SU-DHL-6 (cell line): ENCODE results near the gene EXOC6B.

ENCODE experiments used
- H2AFZ ChIP-seq: fragments of 200-600 bp; sonication (generic); 2 replicates; pipeline ENCODE4 v1.6.1; 2014; ENCODE audit warnings: low read depth, mild to moderate bottlenecking, moderate library complexity, mixed read lengths, antibody characterized with exemption, low read length; ENCODE audit not compliant: severe bottlenecking
- H3F3A ChIP-seq: fragments of 200-600 bp; shearing (Covaris generic); 2 replicates; pipeline ENCODE4 v1.6.0; 2016; ENCODE audit warnings: antibody characterized with exemption, mild to moderate bottlenecking; ENCODE audit not compliant: insufficient read depth
- H3K27ac ChIP-seq: fragments of 200-600 bp; sonication (generic); 2 replicates; pipeline ENCODE4 v1.5.1; 2016; ENCODE audit warnings: low read depth, mild to moderate bottlenecking, low read length, moderate library complexity, mixed read lengths
- H3K27me3 ChIP-seq: fragments of 200-600 bp; sonication (generic), shearing (Covaris generic); 2 replicates; pipeline ENCODE4 v1.6.0; 2014; ENCODE audit warnings: mild to moderate bottlenecking, low read length
- H3K36me3 ChIP-seq: fragments of 200-600 bp; sonication (generic); 2 replicates; pipeline ENCODE4 v1.6.1; 2014; ENCODE audit warnings: mild to moderate bottlenecking, low read length, mixed read lengths
- H3K4me2 ChIP-seq: fragments of 300-600, 200-600 bp; shearing (Covaris generic), sonication (generic); 2 replicates; pipeline ENCODE4 v1.6.0; 2014; ENCODE audit warnings: low read length, low read depth, mild to moderate bottlenecking; ENCODE audit not compliant: poor library complexity, severe bottlenecking
- H3K4me3 ChIP-seq: fragments of 200-600 bp; sonication (generic); 2 replicates; pipeline ENCODE4 v1.5.1; 2014; ENCODE audit warnings: antibody characterized with exemption, low read length, mild to moderate bottlenecking, mixed read lengths; ENCODE audit not compliant: insufficient read depth, poor library complexity, severe bottlenecking
- H3K79me2 ChIP-seq: fragments of 200-600 bp; sonication (generic); 2 replicates; pipeline ENCODE4 v1.6.1; 2014; ENCODE audit warnings: mild to moderate bottlenecking, low read length, moderate library complexity; ENCODE audit not compliant: insufficient read depth
- H3K9ac ChIP-seq: fragments of 200-600 bp; sonication (generic); 2 replicates; pipeline ENCODE4 v1.7.0; 2014; ENCODE audit warnings: mild to moderate bottlenecking, low read length
- H3K9me2 ChIP-seq: fragments of 200-600 bp; sonication (generic); replicated peaks from 2 replicates; pipeline ENCODE4 v1.6.1; 2014; ENCODE audit warnings: low read length; ENCODE audit not compliant: insufficient read depth
- H3K9me3 ChIP-seq: fragments of 200-600 bp; sonication (generic); 2 replicates; pipeline ENCODE4 v1.6.1; 2014; ENCODE audit warnings: low read length, mixed read lengths; ENCODE audit not compliant: insufficient read depth
- H4K20me1 ChIP-seq: fragments of 200-600 bp; sonication (generic); 2 replicates; pipeline ENCODE4 v1.6.1; 2014; ENCODE audit warnings: low read depth, mild to moderate bottlenecking, antibody characterized with exemption, low read length, moderate library complexity, mixed read lengths
- EZH2phosphoT487 ChIP-seq: fragments of 200-600 bp; sonication (generic), shearing (Covaris generic); conservative IDR thresholded peaks from 2 replicates; pipeline ENCODE4 v1.6.1; 2018; ENCODE audit warnings: mild to moderate bottlenecking, antibody characterized with exemption, low read length, moderate library complexity, mixed read lengths
- TF ChIP-seq, protein P1 (sequence below): fragments of 200-600 bp; sonication (generic); IDR thresholded peaks from one replicate; pipeline ENCODE4 v1.5.1; 2017; ENCODE audit warnings: antibody characterized with exemption, mild to moderate bottlenecking, low read length, moderate library complexity; ENCODE audit not compliant: insufficient read depth, poor library complexity, severe bottlenecking

The EXOC6B gene

DNA sequence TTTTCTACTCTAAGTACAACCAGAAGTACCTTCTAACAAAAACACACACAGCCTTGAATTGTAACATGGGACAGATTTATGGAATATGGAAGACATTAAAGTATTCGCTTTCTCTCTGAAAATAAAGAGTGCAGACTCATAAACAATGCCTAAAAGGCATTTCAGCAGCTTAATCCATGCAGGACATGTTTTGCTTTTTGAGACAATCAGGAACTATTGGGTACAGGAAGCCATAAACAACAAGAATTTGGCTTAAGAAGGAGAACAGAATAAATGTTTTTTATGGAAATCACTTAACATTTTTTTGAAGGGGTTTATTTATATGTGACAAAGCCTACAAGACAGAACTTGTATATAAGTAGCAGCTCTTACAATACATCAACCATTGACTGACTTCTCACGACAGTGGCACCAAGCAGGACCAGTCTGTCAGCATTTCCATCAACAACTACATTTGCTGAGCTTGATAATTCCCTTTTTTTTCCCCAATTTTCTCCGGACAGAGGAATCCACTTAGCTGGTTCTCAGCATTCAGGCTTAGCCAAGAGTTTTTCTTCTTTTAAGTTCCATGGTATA is 140.1 kb downstream of the EXOC6B start:
- Histone ChIP-seq H3K79me2 (no peaks in the 10 kb centered on the region), H3K4me3 (no peak overlapping the region), H3K36me3 (no peaks in the 10 kb centered on the region), H4K20me1 (no peaks in the 10 kb centered on the region), H3K9me2 (no peaks in the 10 kb centered on the region), H3K9me3 (no peaks in the 10 kb centered on the region), H3K9ac (no peak overlapping the region), H3K27me3 (peaks cover 2% of the 10 kb centered on the region; the same call in 1 of the 2 replicates), H3K27ac (no peak overlapping the region), H3K4me2 (no peak overlapping the region), H3F3A (no peaks in the 10 kb centered on the region), H2AFZ (no peak overlapping the region)
- TF ChIP-seq EZH2phosphoT487: no peak
- TF ChIP-seq, protein P1, sequence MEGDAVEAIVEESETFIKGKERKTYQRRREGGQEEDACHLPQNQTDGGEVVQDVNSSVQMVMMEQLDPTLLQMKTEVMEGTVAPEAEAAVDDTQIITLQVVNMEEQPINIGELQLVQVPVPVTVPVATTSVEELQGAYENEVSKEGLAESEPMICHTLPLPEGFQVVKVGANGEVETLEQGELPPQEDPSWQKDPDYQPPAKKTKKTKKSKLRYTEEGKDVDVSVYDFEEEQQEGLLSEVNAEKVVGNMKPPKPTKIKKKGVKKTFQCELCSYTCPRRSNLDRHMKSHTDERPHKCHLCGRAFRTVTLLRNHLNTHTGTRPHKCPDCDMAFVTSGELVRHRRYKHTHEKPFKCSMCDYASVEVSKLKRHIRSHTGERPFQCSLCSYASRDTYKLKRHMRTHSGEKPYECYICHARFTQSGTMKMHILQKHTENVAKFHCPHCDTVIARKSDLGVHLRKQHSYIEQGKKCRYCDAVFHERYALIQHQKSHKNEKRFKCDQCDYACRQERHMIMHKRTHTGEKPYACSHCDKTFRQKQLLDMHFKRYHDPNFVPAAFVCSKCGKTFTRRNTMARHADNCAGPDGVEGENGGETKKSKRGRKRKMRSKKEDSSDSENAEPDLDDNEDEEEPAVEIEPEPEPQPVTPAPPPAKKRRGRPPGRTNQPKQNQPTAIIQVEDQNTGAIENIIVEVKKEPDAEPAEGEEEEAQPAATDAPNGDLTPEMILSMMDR: no peak

DNA sequence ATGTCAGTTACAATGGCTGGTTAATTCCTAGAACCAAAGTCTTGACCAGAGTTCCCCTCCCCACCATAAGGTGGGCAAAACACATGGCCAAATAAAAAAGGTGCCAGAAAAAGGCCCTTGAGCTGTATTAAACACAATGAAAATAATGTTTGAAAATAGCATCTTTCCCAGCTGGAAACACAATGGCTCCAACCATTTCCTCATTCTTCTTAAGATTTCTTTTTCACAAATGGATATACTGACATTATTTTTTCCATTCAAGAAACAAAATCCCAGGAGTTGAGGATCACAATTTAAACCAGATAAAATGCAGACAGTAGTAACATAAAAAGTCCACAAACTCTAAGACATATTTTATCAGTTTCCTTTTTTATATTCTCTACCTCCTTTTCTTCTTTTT is 143.8 kb downstream of the EXOC6B start:
- H3K4me2 ChIP-seq: no peak overlapping the region
- H3K9me3 ChIP-seq: no peaks in the 10 kb centered on the region
- no peak for TF ChIP-seq EZH2phosphoT487
- TF ChIP-seq, protein P1: no peak
- no peak overlapping the region for H2AFZ ChIP-seq
- H3K79me2 ChIP-seq: no peaks in the 10 kb centered on the region
- H3K27me3 ChIP-seq: no peaks in the 10 kb centered on the region; the same call in 1 of the 2 replicates
- no peaks in the 10 kb centered on the region for H3K9me2 ChIP-seq
- H3K4me3 ChIP-seq: no peak overlapping the region
- no peaks in the 10 kb centered on the region for H3K36me3 ChIP-seq
- no peaks in the 10 kb centered on the region for H3F3A ChIP-seq
- no peak overlapping the region for H3K9ac ChIP-seq
- H4K20me1 ChIP-seq: no peaks in the 10 kb centered on the region
- H3K27ac ChIP-seq: no peak overlapping the region

DNA sequence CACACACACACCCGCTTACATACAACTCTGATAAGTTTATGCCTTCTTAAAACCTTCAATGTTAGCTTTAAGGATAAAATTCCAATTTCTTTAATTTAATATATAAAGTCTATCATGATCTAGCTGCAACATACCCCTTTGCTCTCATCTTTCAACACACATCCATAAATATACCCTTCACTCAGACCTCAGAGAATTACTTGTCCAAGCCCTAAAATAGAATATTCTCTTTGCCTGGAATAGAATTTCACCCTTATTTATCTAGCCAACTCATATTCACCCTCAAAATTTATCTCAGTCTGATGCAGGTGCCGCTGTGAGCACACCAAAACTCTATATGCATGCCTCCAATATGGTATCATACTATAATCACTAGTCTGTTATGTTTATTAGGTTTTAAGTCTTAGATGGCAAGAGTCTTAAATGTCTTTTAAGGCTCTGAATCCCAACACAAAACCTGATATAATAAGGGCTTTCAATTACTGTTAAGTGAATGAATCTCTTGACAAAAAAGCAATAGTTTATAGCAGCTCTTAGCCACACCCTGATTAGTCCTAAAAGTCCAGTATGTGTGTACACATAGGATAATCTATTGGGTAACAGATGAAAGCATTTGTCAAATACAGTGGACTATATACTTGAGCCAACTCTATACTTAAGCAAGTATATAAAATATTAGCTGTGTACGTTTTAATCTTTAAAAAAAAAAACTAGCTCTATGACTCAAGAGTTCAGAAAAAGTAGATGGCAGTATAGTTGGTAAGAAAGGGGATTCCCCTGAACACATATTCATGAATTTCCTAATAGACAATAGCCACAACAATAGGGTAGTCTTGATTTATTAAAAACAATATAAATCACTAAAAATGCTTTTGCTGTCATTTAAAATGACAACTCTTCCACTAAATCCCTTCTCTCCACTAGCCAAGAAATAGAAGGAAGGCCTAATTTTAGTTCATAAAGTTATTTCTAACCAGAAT is 144.5 kb downstream of the EXOC6B start:
- H2AFZ ChIP-seq: no peak overlapping the region
- H3K36me3 ChIP-seq: no peaks in the 10 kb centered on the region
- H3K4me3 ChIP-seq: no peak overlapping the region
- no peaks in the 10 kb centered on the region for H3K79me2 ChIP-seq
- no peak overlapping the region for H3K4me2 ChIP-seq
- H3K9me2 ChIP-seq: no peaks in the 10 kb centered on the region
- H3K27me3 ChIP-seq: no peaks in the 10 kb centered on the region; the same call in 1 of the 2 replicates
- H3K27ac ChIP-seq: no peak overlapping the region
- H4K20me1 ChIP-seq: no peaks in the 10 kb centered on the region
- H3F3A ChIP-seq: no peaks in the 10 kb centered on the region
- TF ChIP-seq EZH2phosphoT487: no peak
- TF ChIP-seq, protein P1: no peak
- H3K9me3 ChIP-seq: no peaks in the 10 kb centered on the region
- no peak overlapping the region for H3K9ac ChIP-seq
